ENCODE data around the gene VWA3B.
"Not testable (repeated sequence)": the region's sequence is repeated elsewhere in the genome, so short reads cannot be mapped to it uniquely, and the experiment has no call there.

The VWA3B gene

GRCh38 chr2:98293931-98294687 lies 207.1 kb downstream of the VWA3B start:
- H3K4me3 Mint-ChIP-seq = no peak overlapping the region
- H3K36me3 Mint-ChIP-seq (ENCODE audit: low read depth) = no peaks in the 10 kb centered on the region
- peaks cover 6% of the 10 kb centered on the region for H3K27me3 Mint-ChIP-seq (ENCODE audit: low read depth)
- H3K4me1 Mint-ChIP-seq (ENCODE audit: low read depth) = no peaks in the 10 kb centered on the region
- H3K9me3 Mint-ChIP-seq = peaks cover 25% of the 10 kb centered on the region
- no peak overlapping the region for H3K27ac Mint-ChIP-seq

- no peaks in the 10 kb centered on the region for H3K36me3 Mint-ChIP-seq (ENCODE audit: low read depth)
- no peaks in the 10 kb centered on the region for H3K4me1 Mint-ChIP-seq (ENCODE audit: low read depth)
- H3K4me3 Mint-ChIP-seq = no peak overlapping the region
- H3K27ac Mint-ChIP-seq = no peak overlapping the region
- peaks cover 19% of the 10 kb centered on the region for H3K9me3 Mint-ChIP-seq
- peaks cover 10% of the 10 kb centered on the region for H3K27me3 Mint-ChIP-seq (ENCODE audit: low read depth)
Observed at GRCh38 chr2:98294711-98295110, 207.7 kb downstream of the VWA3B start.

GRCh38 chr2:98295275-98295674 lies 208.3 kb downstream of the VWA3B start:
- Mint-ChIP-seq H3K27me3 (ENCODE audit: low read depth) (peaks cover 10% of the 10 kb centered on the region), H3K36me3 (ENCODE audit: low read depth) (no peaks in the 10 kb centered on the region), H3K4me1 (ENCODE audit: low read depth) (no peaks in the 10 kb centered on the region), H3K27ac (no peak overlapping the region), H3K9me3 (peaks cover 13% of the 10 kb centered on the region), H3K4me3 (no peak overlapping the region)

- Mint-ChIP-seq H3K27me3 (ENCODE audit: low read depth) (peaks cover 10% of the 10 kb centered on the region), H3K4me3 (no peak overlapping the region), H3K9me3 (peaks cover 8% of the 10 kb centered on the region), H3K4me1 (ENCODE audit: low read depth) (no peaks in the 10 kb centered on the region), H3K27ac (no peak overlapping the region), H3K36me3 (ENCODE audit: low read depth) (no peaks in the 10 kb centered on the region)
Observed at GRCh38 chr2:98295721-98296414, 208.9 kb downstream of the VWA3B start.

GRCh38 chr2:98296440-98296839 lies 209.5 kb downstream of the VWA3B start:
- Mint-ChIP-seq H3K9me3 (peaks cover 3% of the 10 kb centered on the region), H3K27me3 (ENCODE audit: low read depth) (peaks cover 4% of the 10 kb centered on the region), H3K4me3 (no peak overlapping the region), H3K36me3 (ENCODE audit: low read depth) (no peaks in the 10 kb centered on the region), H3K4me1 (ENCODE audit: low read depth) (no peaks in the 10 kb centered on the region), H3K27ac (no peak overlapping the region)

GRCh38 chr2:98297817-98298682 lies 211.1 kb downstream of the VWA3B start:
- Mint-ChIP-seq H3K4me1 (ENCODE audit: low read depth) (no peaks in the 10 kb centered on the region), H3K27me3 (ENCODE audit: low read depth) (peaks cover 8% of the 10 kb centered on the region), H3K4me3 (no peak overlapping the region), H3K9me3 (no peaks in the 10 kb centered on the region), H3K36me3 (ENCODE audit: low read depth) (no peaks in the 10 kb centered on the region), H3K27ac (no peak overlapping the region)

GRCh38 chr2:98298683-98299164 lies 211.8 kb downstream of the VWA3B start:
- no peak overlapping the region for H3K4me3 Mint-ChIP-seq
- no peaks in the 10 kb centered on the region for H3K4me1 Mint-ChIP-seq (ENCODE audit: low read depth)
- H3K9me3 Mint-ChIP-seq = no peaks in the 10 kb centered on the region
- no peak overlapping the region for H3K27ac Mint-ChIP-seq
- H3K36me3 Mint-ChIP-seq (ENCODE audit: low read depth) = no peaks in the 10 kb centered on the region
- H3K27me3 Mint-ChIP-seq (ENCODE audit: low read depth) = peaks cover 8% of the 10 kb centered on the region

GRCh38 chr2:98299211-98299905 lies 212.4 kb downstream of the VWA3B start:
- Mint-ChIP-seq H3K9me3 (no peaks in the 10 kb centered on the region), H3K4me3 (no peak overlapping the region), H3K27ac (no peak overlapping the region), H3K4me1 (ENCODE audit: low read depth) (no peaks in the 10 kb centered on the region), H3K27me3 (ENCODE audit: low read depth) (peaks cover 12% of the 10 kb centered on the region), H3K36me3 (ENCODE audit: low read depth) (no peaks in the 10 kb centered on the region)

GRCh38 chr2:98300141-98300874 lies 213.3 kb downstream of the VWA3B start:
- Mint-ChIP-seq H3K27ac (no peak overlapping the region), H3K27me3 (ENCODE audit: low read depth) (peaks cover 12% of the 10 kb centered on the region), H3K4me1 (ENCODE audit: low read depth) (no peaks in the 10 kb centered on the region)

GRCh38 chr2:98301469-98301868 lies 214.5 kb downstream of the VWA3B start:
- Mint-ChIP-seq H3K9me3 (no peaks in the 10 kb centered on the region), H3K4me3 (no peak overlapping the region), H3K27ac (no peak overlapping the region), H3K4me1 (ENCODE audit: low read depth) (no peaks in the 10 kb centered on the region), H3K36me3 (ENCODE audit: low read depth) (no peaks in the 10 kb centered on the region), H3K27me3 (ENCODE audit: low read depth) (peaks cover 12% of the 10 kb centered on the region)

More at GRCh38 chr2:98300141-98300874, 213.3 kb downstream of the VWA3B start:
- Mint-ChIP-seq H3K36me3 (ENCODE audit: low read depth) (no peaks in the 10 kb centered on the region), H3K4me3 (no peak overlapping the region), H3K9me3 (no peaks in the 10 kb centered on the region)

GRCh38 chr2:98307131-98307696 lies 220.2 kb downstream of the VWA3B start:
- H3K27me3 Mint-ChIP-seq (ENCODE audit: low read depth); H3K9me3 Mint-ChIP-seq; H3K36me3 Mint-ChIP-seq (ENCODE audit: low read depth); H3K4me1 Mint-ChIP-seq (ENCODE audit: low read depth); H3K4me3 Mint-ChIP-seq; H3K27ac Mint-ChIP-seq: not testable (repeated sequence)

- H3K36me3 Mint-ChIP-seq (ENCODE audit: low read depth) = no peaks in the 10 kb centered on the region
- H3K27ac Mint-ChIP-seq = no peak overlapping the region
- peaks cover 4% of the 10 kb centered on the region for H3K27me3 Mint-ChIP-seq (ENCODE audit: low read depth)
- no peaks in the 10 kb centered on the region for H3K9me3 Mint-ChIP-seq
- no peak overlapping the region for H3K4me3 Mint-ChIP-seq
- no peaks in the 10 kb centered on the region for H3K4me1 Mint-ChIP-seq (ENCODE audit: low read depth)
Observed at GRCh38 chr2:98308068-98308467, 221.1 kb downstream of the VWA3B start.

- Mint-ChIP-seq H3K27ac (no peak overlapping the region), H3K36me3 (ENCODE audit: low read depth) (no peaks in the 10 kb centered on the region), H3K4me3 (no peak overlapping the region), H3K27me3 (ENCODE audit: low read depth) (peaks cover 4% of the 10 kb centered on the region), H3K9me3 (no peaks in the 10 kb centered on the region), H3K4me1 (ENCODE audit: low read depth) (no peaks in the 10 kb centered on the region)
Observed at GRCh38 chr2:98308532-98308931, 221.6 kb downstream of the VWA3B start.
